Activated gamma-delta T cell treated with anti-CD3 and anti-CD28 coated beads, Interleukin-2, amount 50 U/mL, for 16 hours (primary cell): Measurements from ENCODE around the gene RPL11.
"Not testable (repeated sequence)": the region's sequence is repeated elsewhere in the genome, so short reads cannot be mapped to it uniquely, and the experiment has no call there.

Experiments used
- DNase-seq: peaks from one replicate; pipeline ENCODE4 v3.0.0-alpha.2; 2020; ENCODE audit warnings: low read depth

Gene RPL11

GRCh38 chr1:23732363-23733224, 41.0 kb downstream of the RPL11 start:
- DNase-seq: no peak

GRCh38 chr1:23733281-23733680, 41.7 kb downstream of the RPL11 start:
- not testable (repeated sequence) for DNase-seq

- no peak for DNase-seq
Observed at GRCh38 chr1:23736437-23737134, 45.0 kb downstream of the RPL11 start.

GRCh38 chr1:23741609-23742008, 50.0 kb downstream of the RPL11 start:
- no peak for DNase-seq

GRCh38 chr1:23742670-23743286, 51.2 kb downstream of the RPL11 start:
- DNase-seq: peak; percentile 13

- DNase-seq: peak; percentile 62
Observed at GRCh38 chr1:23743287-23744152, 51.9 kb downstream of the RPL11 start, which contains the start of gene ELOA. Gene ELOA, plus strand, starts transcription at chr1:23743471. Its CDS starts 33 bp downstream, at chr1:23743504.

GRCh38 chr1:23745515-23745914, 53.9 kb downstream of the RPL11 start:
- no peak for DNase-seq
